Astrocyte of the spinal cord (primary cell): ENCODE data around the gene TSPAN4.
A peak's percentile ranks its signal among the peaks of the same experiment; 100 is the strongest.

Experiments
- DNase-seq: peaks from one replicate; pipeline ENCODE4 v3.0.0; 2011; ENCODE audit warnings: low read depth, low spot score
- H3K4me3 ChIP-seq: 2 replicates; pipeline ENCODE4 v1.5.1; 2011; ENCODE audit warnings: low read depth, mild to moderate bottlenecking, low read length, moderate library complexity
- in situ Hi-C: cut with HindIII; loops from 2 replicates; pipeline ENCODE4 v1.10.0; 2017; ENCODE audit warnings: low sequenced_read_pairs
- TF ChIP-seq, protein P1 (sequence below): IDR thresholded peaks from 2 replicates; pipeline ENCODE4 v1.5.1; 2012; ENCODE audit warnings: low read depth, mild to moderate bottlenecking, low read length, inconsistent platforms

Gene TSPAN4

DNA sequence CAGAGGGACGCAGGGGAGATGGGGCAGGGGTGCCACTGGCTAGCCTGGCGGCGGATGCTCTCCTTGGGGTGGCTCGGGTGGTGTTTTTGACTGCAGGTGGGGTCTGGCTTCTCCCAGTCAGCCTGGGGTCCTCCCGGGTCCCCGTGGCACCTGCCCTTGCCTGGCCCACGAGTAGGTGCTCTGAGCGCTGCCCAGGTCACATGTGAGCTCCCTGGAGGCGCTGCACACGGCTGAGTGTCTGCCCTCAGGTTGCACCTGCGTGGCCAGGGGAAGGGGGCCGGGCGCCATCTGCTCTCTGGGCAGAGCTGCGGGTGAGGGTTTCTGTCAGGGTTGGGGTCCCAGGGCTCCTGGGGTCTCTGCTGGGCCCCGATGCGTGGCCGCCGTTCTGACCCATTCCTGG is 5.2 kb downstream of the TSPAN4 start:
- H3K4me3 ChIP-seq, result no peak overlapping the region
- TF ChIP-seq, protein P1, sequence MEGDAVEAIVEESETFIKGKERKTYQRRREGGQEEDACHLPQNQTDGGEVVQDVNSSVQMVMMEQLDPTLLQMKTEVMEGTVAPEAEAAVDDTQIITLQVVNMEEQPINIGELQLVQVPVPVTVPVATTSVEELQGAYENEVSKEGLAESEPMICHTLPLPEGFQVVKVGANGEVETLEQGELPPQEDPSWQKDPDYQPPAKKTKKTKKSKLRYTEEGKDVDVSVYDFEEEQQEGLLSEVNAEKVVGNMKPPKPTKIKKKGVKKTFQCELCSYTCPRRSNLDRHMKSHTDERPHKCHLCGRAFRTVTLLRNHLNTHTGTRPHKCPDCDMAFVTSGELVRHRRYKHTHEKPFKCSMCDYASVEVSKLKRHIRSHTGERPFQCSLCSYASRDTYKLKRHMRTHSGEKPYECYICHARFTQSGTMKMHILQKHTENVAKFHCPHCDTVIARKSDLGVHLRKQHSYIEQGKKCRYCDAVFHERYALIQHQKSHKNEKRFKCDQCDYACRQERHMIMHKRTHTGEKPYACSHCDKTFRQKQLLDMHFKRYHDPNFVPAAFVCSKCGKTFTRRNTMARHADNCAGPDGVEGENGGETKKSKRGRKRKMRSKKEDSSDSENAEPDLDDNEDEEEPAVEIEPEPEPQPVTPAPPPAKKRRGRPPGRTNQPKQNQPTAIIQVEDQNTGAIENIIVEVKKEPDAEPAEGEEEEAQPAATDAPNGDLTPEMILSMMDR, result no peak
- in situ Hi-C loops, result no loop called here
- no peak for DNase-seq

DNA sequence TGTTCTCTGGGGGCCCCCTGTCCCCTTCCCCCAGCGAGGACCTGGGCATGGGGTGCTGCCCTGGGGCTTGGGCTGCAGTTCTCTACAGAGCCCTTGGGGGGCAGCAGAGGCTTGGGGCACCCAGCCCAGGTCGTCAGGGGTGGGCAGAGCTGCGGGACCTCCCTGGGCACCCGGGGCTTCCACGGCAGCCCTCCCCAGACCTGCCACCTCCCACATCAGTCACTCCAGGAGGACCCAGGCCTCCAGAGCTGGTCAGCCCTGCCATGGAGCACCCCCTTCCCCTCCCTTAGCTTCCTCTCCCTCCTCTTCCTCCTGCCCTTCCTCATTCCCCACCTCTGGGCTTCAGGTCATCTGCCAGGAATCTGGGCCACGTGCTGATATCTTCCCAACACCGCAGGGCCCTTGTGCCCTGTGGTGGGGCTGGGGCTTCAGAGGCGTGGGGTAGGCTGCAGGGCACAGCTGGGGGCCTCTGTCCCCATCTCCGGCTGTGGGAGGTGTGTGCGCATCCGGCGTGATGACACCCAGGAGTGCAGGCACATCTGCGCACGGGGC is 5.8 kb downstream of the TSPAN4 start:
- in situ Hi-C loops, result no loop called here
- H3K4me3 ChIP-seq, result no peak overlapping the region
- TF ChIP-seq, protein P1, result peak; percentile 97
- DNase-seq, result no peak

DNA sequence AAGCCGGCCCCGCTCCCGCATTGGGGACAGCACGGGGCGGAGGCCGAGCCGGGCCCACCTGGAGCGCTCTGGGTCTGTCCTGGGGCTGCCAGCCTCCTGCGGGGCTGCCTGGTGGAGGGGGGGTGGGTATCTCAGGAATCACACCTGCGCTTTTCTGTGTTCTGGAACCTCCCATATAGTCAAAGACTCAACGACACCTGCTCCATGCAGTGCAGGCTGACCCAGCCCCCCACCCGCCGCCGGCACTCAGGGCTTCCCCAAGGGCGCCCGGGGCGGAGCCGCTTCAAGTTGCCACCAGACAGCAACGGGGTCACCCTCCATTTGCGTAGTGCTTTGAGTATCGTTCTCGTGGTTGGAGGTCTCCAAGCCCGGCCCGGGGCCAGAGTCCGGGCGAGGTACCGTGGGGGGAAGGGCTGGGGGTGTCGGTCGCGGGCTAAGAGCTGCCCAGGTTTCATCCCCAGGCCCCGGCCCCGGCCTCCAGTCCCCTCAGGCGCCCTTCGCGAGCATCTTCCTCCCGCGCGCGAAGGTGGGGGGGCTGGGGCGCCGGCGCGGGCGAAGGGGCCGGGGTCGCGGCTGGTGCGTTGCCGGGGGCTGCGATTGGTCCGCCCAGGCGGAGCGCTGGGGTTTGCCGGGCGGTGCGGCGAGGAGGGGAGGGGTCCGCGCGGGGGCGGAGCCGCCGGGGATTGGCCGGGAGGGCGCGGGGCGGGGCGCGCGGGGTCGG is 6.6 kb downstream of the TSPAN4 start:
- H3K4me3 ChIP-seq, result peak overlapping the region; percentile 44
- no peak for DNase-seq
- in situ Hi-C loops, result no loop called here
- TF ChIP-seq, protein P1, result no peak

DNA sequence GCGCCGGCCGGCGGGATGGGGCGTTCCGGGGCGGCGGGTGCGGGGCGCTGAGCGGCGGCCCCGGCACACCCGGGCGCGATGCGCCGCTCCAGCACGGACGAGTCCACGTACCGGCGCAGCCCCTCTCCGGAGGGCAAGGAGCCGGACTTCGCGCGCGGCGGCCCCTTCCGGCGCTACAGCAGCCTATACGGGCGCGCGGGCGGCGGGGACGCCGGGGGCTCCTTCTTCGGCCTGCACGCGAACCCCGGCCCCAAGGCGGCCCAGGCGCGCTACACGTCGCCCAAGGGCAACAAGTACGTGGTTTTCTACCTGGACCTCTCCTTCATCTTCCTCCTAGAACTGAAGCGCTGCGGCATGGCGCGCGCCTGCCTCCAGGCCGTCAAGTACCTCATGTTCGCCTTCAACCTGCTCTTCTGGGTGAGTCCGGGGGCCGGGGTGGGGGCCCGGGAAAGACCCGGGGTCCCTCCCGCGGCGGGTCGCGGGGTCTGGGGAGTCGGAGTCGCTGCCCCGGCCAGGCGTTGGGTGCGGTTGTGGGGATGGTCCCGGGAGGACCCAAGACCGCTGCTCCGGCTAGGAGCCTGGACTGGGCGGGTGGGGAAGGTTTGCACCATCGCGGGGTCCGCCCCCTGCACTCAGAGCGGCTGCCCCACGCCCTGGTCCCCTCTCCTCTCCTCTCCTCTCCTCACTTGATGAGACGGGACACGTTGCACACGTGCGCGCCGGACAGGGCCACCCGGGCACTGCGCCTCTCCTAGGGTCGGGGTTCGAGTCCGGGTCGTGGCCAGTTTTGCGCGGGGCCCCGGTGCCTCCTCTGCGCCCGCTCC is 7.5 kb downstream of the TSPAN4 start:
- TF ChIP-seq, protein P1, result no peak
- DNase-seq, result no peak
- in situ Hi-C loops, result no loop called here
- peak overlapping the region; percentile 44 for H3K4me3 ChIP-seq

DNA sequence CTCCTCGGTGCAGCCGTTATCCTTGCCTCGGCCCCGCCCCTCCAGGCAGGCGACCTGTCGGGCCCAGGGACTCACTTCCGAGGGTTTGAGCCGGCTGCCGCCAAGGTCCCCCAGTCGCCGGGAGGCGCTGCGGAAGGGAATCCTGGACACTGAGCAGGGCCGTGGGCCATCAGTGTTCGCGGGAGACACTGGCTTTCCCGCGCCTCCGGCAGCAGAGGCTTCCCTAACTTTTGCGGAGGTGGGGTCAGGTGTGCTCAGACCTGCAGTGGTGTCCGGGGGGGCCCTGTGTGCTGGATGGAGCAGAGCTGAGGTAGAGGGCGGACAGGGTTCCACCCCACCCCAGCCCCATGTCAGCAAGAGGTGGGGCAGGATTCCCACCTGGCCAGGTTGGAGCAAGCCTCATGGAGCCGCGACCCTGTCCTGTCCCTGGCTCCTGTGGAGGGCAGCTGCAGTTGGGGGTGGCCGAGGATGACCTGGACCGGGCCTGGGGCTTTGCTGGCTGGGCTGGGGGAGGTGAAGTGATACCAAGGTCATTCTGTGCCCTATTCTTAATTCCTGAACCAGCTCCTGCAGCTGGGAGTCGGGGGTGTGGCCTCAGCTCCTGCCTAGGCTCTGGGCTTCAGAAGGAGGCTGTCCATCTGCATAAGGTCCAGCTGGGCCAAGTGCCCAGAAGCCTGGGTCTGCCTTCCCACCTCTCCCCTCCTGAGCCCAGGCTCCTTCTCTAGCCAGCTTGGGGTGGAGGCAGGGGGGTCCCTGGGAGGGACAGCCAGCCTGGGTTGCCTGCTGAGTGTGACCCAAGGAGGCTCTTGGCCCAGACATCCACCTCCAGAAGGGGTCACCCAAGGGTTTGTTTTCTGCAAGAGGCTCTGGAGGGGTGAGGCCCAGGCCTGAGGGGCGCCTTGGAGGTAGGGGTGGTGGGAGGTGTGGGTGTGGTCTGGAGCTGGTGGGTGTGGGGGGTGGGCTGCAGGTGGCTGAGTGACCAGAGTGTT is 8.4 kb downstream of the TSPAN4 start:
- TF ChIP-seq, protein P1, result peak; percentile 28
- no peak for DNase-seq
- in situ Hi-C loops, result no loop called here
- H3K4me3 ChIP-seq, result peak overlapping the region; percentile 44

DNA sequence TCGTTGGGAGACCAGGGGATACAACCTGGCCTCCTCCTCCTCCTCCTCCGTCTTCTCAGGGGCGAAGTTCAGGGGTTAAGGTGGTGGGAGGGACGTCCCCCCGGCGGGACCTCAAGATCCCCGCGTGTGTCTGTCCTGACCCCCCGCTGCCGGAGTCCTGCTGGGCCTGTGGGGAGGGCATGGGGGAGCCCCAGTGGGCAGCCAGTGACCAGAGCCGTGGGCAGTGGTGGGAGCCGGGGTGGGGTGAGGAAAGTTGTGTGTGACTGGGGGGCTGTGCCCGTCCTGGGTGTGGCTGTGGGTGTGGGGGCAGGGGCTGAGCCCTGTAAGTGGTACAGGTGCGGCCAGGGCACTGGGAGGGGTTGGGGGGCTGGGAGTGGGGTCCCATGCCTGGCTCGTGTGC is 10.1 kb downstream of the TSPAN4 start:
- TF ChIP-seq, protein P1, result no peak
- in situ Hi-C loops, result no loop called here
- no peak overlapping the region for H3K4me3 ChIP-seq
- no peak for DNase-seq
